Upper lobe of left lung (tissue), 4 donors: ENCODE results near the gene RBPJ.

Experiments used
- CTCF ChIP-seq, 6 experiments: fragments of 450-650 bp in 4 of 6; fragments of 200-600 bp in 2 of 6; sonication (generic) in 2 of 6; IDR thresholded peaks; one replicate each; pipeline ENCODE4 v1.5.1; 2016 to 2019; ENCODE audit warnings: antibody characterized with exemption in 6 of 6
- POLR2A ChIP-seq, 4 donors: fragments of 450-650 bp; IDR thresholded peaks; one replicate each; pipeline ENCODE4 v1.5.1; 2016 to 2017; ENCODE audit warnings: antibody characterized with exemption in 4 of 4, mild to moderate bottlenecking in 2 of 4
- POLR2AphosphoS5 ChIP-seq, 2 donors: sonication (generic); formaldehyde crosslinking; IDR thresholded peaks; one replicate each; pipeline ENCODE4 v1.5.1; 2017; ENCODE audit warnings: antibody characterized with exemption in 2 of 2

- TF ChIP-seq CTCF (IDR thresholded peaks at IDR 0.05) (no peak), POLR2AphosphoS5 (IDR thresholded peaks at IDR 0.05) (no peak), POLR2A (IDR thresholded peaks at IDR 0.05) (no peak)
Measured at GRCh38 chr4:26424838-26425237, 104.0 kb downstream of the RBPJ start.
